GM19099 (cell line): ENCODE measurements around the gene NECAP2.

ENCODE experiments used
- POLR2A ChIP-seq: IDR thresholded peaks from 3 replicates; pipeline ENCODE4 v1.6.1; 2011; ENCODE audit warnings: low read depth; ENCODE audit not compliant: insufficient read length; ENCODE audit errors: extremely low read depth

The NECAP2 gene

GRCh38 chr1:16418823-16419425, 21.6 kb upstream of the NECAP2 start:
- TF ChIP-seq POLR2A, result no peak

GRCh38 chr1:16420424-16421118, 20.0 kb upstream of the NECAP2 start:
- TF ChIP-seq POLR2A, result peak; percentile 32

- TF ChIP-seq POLR2A, result no peak
Measured at GRCh38 chr1:16421201-16421600, 19.3 kb upstream of the NECAP2 start.

- no peak for TF ChIP-seq POLR2A
Measured at GRCh38 chr1:16422041-16422440, 18.5 kb upstream of the NECAP2 start.

- no peak for TF ChIP-seq POLR2A
Measured at GRCh38 chr1:16425125-16426025, 15.1 kb upstream of the NECAP2 start.

- TF ChIP-seq POLR2A, result no peak
Measured at GRCh38 chr1:16430606-16431005, 9.9 kb upstream of the NECAP2 start.

GRCh38 chr1:16433030-16433429, 7.5 kb upstream of the NECAP2 start:
- TF ChIP-seq POLR2A, result no peak

- TF ChIP-seq POLR2A, result no peak
Measured at GRCh38 chr1:16434007-16434406, 6.5 kb upstream of the NECAP2 start.

GRCh38 chr1:16434501-16434900, 6.0 kb upstream of the NECAP2 start:
- TF ChIP-seq POLR2A, result no peak

GRCh38 chr1:16436946-16437474, 3.5 kb upstream of the NECAP2 start, which contains the start of gene SPATA21:
SPATA21 (minus strand) TSS chr1:16437424; CDS start chr1:16431371, 6,053 bp downstream.
- no peak for TF ChIP-seq POLR2A

- TF ChIP-seq POLR2A, result no peak
Measured at GRCh38 chr1:16438516-16438915, 2.0 kb upstream of the NECAP2 start.

GRCh38 chr1:16438924-16439323, 1.6 kb upstream of the NECAP2 start:
- no peak for TF ChIP-seq POLR2A

GRCh38 chr1:16440131-16440469, 424 bp upstream of the NECAP2 start:
- no peak for TF ChIP-seq POLR2A

- TF ChIP-seq POLR2A, result no peak
Measured at GRCh38 chr1:16441282-16441665, 750 bp downstream of the NECAP2 start.

GRCh38 chr1:16442265-16442664, 1.7 kb downstream of the NECAP2 start:
- TF ChIP-seq POLR2A, result no peak
